GM12892 (cell line): Measurements from ENCODE around the gene SLC6A17.

Experiments used
- POLR2A ChIP-seq: IDR thresholded peaks from 2 replicates; pipeline ENCODE4 v1.6.1; 2011; ENCODE audit warnings: low read depth, low read length, control low read depth
- POLR2AphosphoS5 ChIP-seq: IDR thresholded peaks from 2 replicates; pipeline ENCODE4 v1.6.1; 2011; ENCODE audit warnings: low read depth, low read length, control low read depth
- TAF1 ChIP-seq: IDR thresholded peaks from 2 replicates; pipeline ENCODE4 v1.6.1; 2011; ENCODE audit warnings: low read depth, mild to moderate bottlenecking, control low read depth, low read length, borderline replicate concordance

DNA sequence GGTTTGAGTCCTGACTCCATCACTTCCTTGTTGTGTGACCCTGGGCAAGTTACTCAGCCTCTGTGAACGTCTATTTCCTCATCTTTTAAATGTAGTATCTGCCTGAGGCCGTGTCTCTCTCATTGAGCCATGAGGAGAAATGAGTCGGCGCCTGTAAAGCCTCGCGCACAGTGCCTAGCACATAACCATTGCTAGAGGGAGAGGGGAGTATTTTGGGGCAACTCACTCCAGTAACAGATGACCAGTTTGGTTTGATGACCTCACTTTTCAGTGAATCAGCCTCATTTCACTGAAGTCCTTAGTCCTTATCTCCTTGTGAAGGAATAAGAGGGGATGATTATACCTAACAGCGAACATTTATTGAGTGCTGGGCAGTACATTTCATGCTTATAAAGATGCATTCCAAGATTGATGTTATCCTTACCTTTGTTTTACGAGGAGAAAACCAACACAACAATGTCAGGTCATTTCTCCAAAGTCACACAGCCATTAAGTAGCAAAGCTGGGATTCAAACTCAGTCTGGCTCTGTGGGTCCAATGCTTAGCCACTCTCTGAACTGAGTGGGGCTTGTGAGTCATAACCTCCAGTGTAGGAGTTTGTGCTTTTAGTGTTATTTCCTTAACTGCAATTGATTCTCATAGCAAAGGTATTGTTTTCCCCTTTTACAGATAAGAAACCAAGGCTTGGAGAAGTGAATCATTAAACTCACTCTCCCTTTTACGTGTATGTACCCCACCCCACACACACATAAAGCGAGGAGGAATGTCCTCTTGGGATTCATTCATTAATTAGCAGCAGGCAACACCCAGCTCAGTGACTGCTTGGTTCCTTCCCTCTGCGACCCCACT is 85.8 kb downstream of the SLC6A17 start:
- TF ChIP-seq POLR2AphosphoS5 (no peak), POLR2A (no peak), TAF1 (no peak)
